BJ (cell line): ENCODE measurements around the gene COA7. TPM values are rescaled to one million over a fixed set of nuclear protein-coding genes. Genes with fewer than 3 reads are reported as not detected.
"Not testable (repeated sequence)": the region's sequence is repeated elsewhere in the genome, so short reads cannot be mapped to it uniquely, and the experiment has no call there.

Experiments used
- CTCF ChIA-PET: fragments of 350-600 bp; formaldehyde crosslinking; extraction: SDS; loops from one replicate; lab custom pipeline; 2021; ENCODE audit warnings: antibody characterized with exemption, inconsistent platforms; lab: Yijun Ruan, JAX
- POLR2A ChIA-PET: fragments of 300-600 bp; sonication (Branson Sonifier 250); formaldehyde crosslinking; extraction: SDS; loops from one replicate; lab custom pipeline; 2021; ENCODE audit warnings: antibody characterized with exemption; lab: Charles Lee
- DNase-seq: peaks from one replicate; pipeline ENCODE4 v3.0.0-alpha.2; 2011; ENCODE audit warnings: low read depth
- H3K27me3 ChIP-seq: 2 replicates; pipeline ENCODE4 v1.6.0; 2011; ENCODE audit warnings: low read length; ENCODE audit not compliant: control insufficient read depth, insufficient read depth
- H3K36me3 ChIP-seq: 2 replicates; pipeline ENCODE4 v1.5.1; 2011; ENCODE audit warnings: low read length; ENCODE audit not compliant: control insufficient read depth, insufficient read depth
- H3K4me3 ChIP-seq: 2 replicates; pipeline ENCODE4 v1.5.1; 2011; ENCODE audit warnings: low read depth, mild to moderate bottlenecking, control low read depth, low read length
- CTCF ChIP-seq: IDR thresholded peaks from 2 replicates; pipeline ENCODE4 v1.5.1; 2011; ENCODE audit warnings: low read depth, mild to moderate bottlenecking, control low read depth, inconsistent platforms, low read length, moderate library complexity; ENCODE audit not compliant: insufficient read depth
- polyA plus RNA-seq: library from polyadenylated mRNA; depleted of rRNA; stranded (reverse); fragments of >200 nt; gene quantifications from 2 replicates; pipeline ENCODE4 v1.2.3, GENCODE V29; 2011

The COA7 gene
- polyA plus RNA-seq, 1 experiment: 14.4 TPM

- CTCF ChIA-PET: interaction anchor here (0.6 to 1.0 kb wide), 3 partner anchors 10 to 1210 kb away, joined by 3 to 4 read pairs (median 3); no protein-coding TSS in a partner anchor
- Histone ChIP-seq H3K4me3 (no peak overlapping the region), H3K27me3 (no peaks in the 10 kb centered on the region), H3K36me3 (no peaks in the 10 kb centered on the region)
- DNase-seq: no peak
- POLR2A ChIA-PET: no interaction called here
- no peak for TF ChIP-seq CTCF
These were observed 40.7 kb upstream of the COA7 start for GRCh38 chr1:52738893-52739292.

- POLR2A ChIA-PET: no interaction called here
- no peaks in the 10 kb centered on the region for H3K27me3 ChIP-seq
- H3K36me3 ChIP-seq: no peaks in the 10 kb centered on the region
- DNase-seq: no peak
- CTCF ChIA-PET: interaction anchor here (0.6 to 1.0 kb wide), 2 partner anchors 11 to 1211 kb away, joined by 3 to 4 read pairs; no protein-coding TSS in a partner anchor
- no peak for TF ChIP-seq CTCF
- H3K4me3 ChIP-seq: no peak overlapping the region
These were observed 40.0 kb upstream of the COA7 start for GRCh38 chr1:52738148-52738547.

- H3K27me3 ChIP-seq, H3K4me3 ChIP-seq, CTCF ChIA-PET, DNase-seq, H3K36me3 ChIP-seq, POLR2A ChIA-PET: not testable (repeated sequence)
These were observed 37.2 kb upstream of the COA7 start for GRCh38 chr1:52735371-52735770.

GRCh38 chr1:52733368-52733767 is 35.2 kb upstream of the COA7 start:
- DNase-seq: no peak
- POLR2A ChIA-PET: no interaction called here
- no peak overlapping the region for H3K4me3 ChIP-seq
- CTCF ChIA-PET: interaction anchor here (1.0 kb wide), 1 partner anchor 18 kb away, joined by 4 read pairs; no protein-coding TSS in a partner anchor
- no peaks in the 10 kb centered on the region for H3K27me3 ChIP-seq
- TF ChIP-seq CTCF: no peak
- H3K36me3 ChIP-seq: peaks cover 2% of the 10 kb centered on the region

- Histone ChIP-seq H3K27me3 (no peaks in the 10 kb centered on the region), H3K4me3 (no peak overlapping the region), H3K36me3 (peaks cover 2% of the 10 kb centered on the region)
- ChIA-PET POLR2A (no interaction called here), CTCF (interaction anchor here (0.9 to 1.6 kb wide), 2 partner anchors 20 to 452 kb away, joined by 3 to 5 read pairs; no protein-coding TSS in a partner anchor)
- TF ChIP-seq CTCF: no peak
- no peak for DNase-seq
These were observed 30.0 kb upstream of the COA7 start for GRCh38 chr1:52727956-52728656.

- Histone ChIP-seq H3K27me3 (no peaks in the 10 kb centered on the region), H3K4me3 (peak overlapping the region; percentile 92), H3K36me3 (peaks cover 2% of the 10 kb centered on the region)
- CTCF ChIA-PET: interaction anchor here (1.0 kb wide), 1 partner anchor 11 kb away, joined by 4 read pairs; no protein-coding TSS in a partner anchor
- no peak for DNase-seq
- POLR2A ChIA-PET: no interaction called here
- no peak for TF ChIP-seq CTCF
These were observed 29.0 kb upstream of the COA7 start for GRCh38 chr1:52727114-52727586.
